ENCODE data around the gene PACS1. TPM values are rescaled to one million over a fixed set of nuclear protein-coding genes. Genes with fewer than 3 reads are reported as not detected.

Gene PACS1
- total RNA-seq, 3 donors from 2014 or later (not counting 1 experiment from before 2014, with no cell fraction given) = 176 to 204 (median 186) TPM

DNA sequence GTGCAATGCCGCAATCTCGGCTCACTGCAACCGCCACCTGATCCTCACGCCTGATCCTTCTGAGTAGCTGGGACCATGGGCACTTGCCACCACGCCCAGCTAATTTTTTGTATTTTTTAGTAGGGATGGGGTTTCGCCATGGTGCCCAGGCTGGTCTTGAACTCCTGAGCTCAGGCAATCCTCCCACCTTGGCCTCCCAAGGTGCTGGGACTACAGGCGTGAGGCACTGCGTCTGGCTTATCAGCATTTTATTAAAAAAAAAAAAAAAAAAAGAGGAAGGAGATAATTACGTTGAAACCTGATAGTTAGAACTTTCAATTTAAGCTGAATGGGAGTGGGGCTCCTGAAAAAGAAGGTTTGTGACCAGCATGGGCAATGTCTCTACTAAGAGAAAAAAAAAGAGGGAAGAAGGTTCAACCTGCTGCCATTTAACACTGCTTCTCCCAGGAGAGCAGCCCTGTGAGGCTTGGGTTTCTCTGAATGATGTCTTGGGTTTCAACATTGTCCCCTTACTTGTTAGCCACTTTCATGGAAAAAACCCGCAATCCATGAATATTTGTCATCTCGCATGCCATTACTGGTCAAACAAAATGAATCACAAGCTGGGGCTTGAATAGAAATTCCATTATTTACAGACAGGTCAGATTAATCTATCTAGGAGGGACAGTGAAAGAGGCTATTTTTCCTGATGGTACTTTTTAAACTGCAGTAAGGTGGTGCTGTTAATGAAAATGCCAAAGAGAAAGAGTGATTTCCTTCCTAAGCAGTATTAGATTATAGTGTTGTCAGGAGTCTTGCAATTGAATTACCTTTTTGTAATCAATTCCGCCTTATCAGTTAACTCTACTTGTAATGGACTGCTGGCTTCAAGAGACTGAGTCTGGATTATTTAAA, 72.5 kb downstream of the PACS1 start:
- Histone ChIP-seq H3K4me1 (ENCODE audit: control insufficient read depth, insufficient read depth, low read length) (no peaks in the 10 kb centered on the region), H3K36me3 (ENCODE audit: control insufficient read depth, insufficient read depth, low read length) (no peaks in the 10 kb centered on the region), H3K27ac (ENCODE audit: low read length) (no peak overlapping the region), H3K9me3 (ENCODE audit: control insufficient read depth, insufficient read depth, low read length) (no peaks in the 10 kb centered on the region), H3K4me3 (ENCODE audit: low read length) (no peak overlapping the region), H3K27me3 (ENCODE audit: control insufficient read depth, insufficient read depth, low read length) (no peaks in the 10 kb centered on the region)
- TF ChIP-seq, protein P1, sequence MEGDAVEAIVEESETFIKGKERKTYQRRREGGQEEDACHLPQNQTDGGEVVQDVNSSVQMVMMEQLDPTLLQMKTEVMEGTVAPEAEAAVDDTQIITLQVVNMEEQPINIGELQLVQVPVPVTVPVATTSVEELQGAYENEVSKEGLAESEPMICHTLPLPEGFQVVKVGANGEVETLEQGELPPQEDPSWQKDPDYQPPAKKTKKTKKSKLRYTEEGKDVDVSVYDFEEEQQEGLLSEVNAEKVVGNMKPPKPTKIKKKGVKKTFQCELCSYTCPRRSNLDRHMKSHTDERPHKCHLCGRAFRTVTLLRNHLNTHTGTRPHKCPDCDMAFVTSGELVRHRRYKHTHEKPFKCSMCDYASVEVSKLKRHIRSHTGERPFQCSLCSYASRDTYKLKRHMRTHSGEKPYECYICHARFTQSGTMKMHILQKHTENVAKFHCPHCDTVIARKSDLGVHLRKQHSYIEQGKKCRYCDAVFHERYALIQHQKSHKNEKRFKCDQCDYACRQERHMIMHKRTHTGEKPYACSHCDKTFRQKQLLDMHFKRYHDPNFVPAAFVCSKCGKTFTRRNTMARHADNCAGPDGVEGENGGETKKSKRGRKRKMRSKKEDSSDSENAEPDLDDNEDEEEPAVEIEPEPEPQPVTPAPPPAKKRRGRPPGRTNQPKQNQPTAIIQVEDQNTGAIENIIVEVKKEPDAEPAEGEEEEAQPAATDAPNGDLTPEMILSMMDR (IDR thresholded peaks at IDR 0.05) = no peak
- no peaks in the 10 kb centered on the region for H3K27me3 Mint-ChIP-seq (ENCODE audit: low read depth in 2 of 2)
- WGBS (ENCODE audit: insufficient coverage) = 85% methylated on average over 12 of the region's 12 CpGs
- no peaks in the 10 kb centered on the region for H3K9me3 Mint-ChIP-seq
- H3K36me3 Mint-ChIP-seq = peaks cover 6% of the 10 kb centered on the region
- intact Hi-C loops (cut with micrococcal nuclease) = no loop called here
- no peak overlapping the region for H3K27ac Mint-ChIP-seq
- ATAC-seq (no peak), DNase-seq (no peak)
- H3K4me3 Mint-ChIP-seq = no peak overlapping the region
- H3K4me1 Mint-ChIP-seq = peaks cover 29 to 39% of the 10 kb centered on the region in 2 donors

DNA sequence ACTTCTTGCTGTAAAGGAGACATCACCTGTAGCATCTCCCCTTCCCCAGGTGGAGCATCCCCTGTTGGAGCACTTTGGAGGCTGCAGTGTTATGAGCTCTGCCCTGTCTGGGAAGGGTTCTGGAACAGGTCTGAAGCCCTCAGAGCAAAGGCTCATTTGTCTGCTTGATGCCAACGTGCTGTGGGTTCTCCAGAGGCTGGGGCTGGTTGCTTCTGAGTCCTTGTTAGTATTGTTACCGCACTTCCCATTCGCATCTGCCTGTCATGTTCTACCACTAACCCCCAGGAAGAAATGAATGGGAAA, 73.1 kb downstream of the PACS1 start:
- DNase-seq (no peak), ATAC-seq (no peak)
- H3K27ac Mint-ChIP-seq = no peak overlapping the region
- no peaks in the 10 kb centered on the region for H3K9me3 Mint-ChIP-seq
- H3K4me3 Mint-ChIP-seq = no peak overlapping the region
- peaks cover 29 to 39% of the 10 kb centered on the region in 2 donors for H3K4me1 Mint-ChIP-seq
- H3K36me3 Mint-ChIP-seq = peaks cover 6% of the 10 kb centered on the region
- Histone ChIP-seq H3K9me3 (ENCODE audit: control insufficient read depth, insufficient read depth, low read length) (no peaks in the 10 kb centered on the region), H3K27ac (ENCODE audit: low read length) (no peak overlapping the region), H3K27me3 (ENCODE audit: control insufficient read depth, insufficient read depth, low read length) (no peaks in the 10 kb centered on the region), H3K36me3 (ENCODE audit: control insufficient read depth, insufficient read depth, low read length) (no peaks in the 10 kb centered on the region), H3K4me3 (ENCODE audit: low read length) (no peak overlapping the region), H3K4me1 (ENCODE audit: control insufficient read depth, insufficient read depth, low read length) (no peaks in the 10 kb centered on the region)
- WGBS (ENCODE audit: insufficient coverage) = 87% methylated on average over 3 of the region's 3 CpGs
- TF ChIP-seq, protein P1 (IDR thresholded peaks at IDR 0.05) = no peak
- intact Hi-C loops (cut with micrococcal nuclease) = no loop called here
- H3K27me3 Mint-ChIP-seq (ENCODE audit: low read depth in 2 of 2) = no peaks in the 10 kb centered on the region

DNA sequence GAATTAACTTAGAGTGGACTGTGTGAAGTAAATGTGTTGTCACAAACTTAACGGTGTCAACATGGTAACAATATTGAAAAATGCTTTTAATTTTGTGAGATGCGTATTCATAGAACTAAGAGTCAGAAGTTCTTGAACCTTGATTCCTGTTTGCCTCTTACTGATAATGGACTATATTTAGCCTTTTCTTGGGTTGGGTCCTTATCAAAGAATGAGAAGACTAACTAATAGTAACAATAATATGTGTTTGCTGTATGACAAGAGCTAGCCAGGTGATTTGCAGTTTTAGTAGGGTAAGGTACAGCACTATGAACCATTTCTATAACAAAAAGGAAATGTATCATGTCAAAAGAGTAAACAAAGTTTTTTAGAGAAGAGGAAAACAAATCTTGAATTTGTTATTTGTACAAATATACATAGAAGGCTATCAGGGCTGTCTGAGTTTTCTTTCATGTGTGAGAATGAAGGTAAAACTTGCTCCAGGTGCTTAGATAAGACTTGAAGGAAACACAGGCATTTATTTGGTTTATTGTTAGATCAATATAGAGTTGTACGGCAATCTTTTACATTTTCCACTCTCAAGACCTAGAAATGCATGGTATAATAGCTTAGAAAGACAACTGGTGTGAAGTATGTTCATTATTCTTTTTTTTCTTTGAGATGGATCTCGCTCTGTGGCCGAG, 74.1 kb downstream of the PACS1 start:
- H3K27me3 ChIP-seq (ENCODE audit: control insufficient read depth, insufficient read depth, low read length) = no peaks in the 10 kb centered on the region
- H3K4me3 ChIP-seq (ENCODE audit: low read length) = no peak overlapping the region
- H3K4me3 Mint-ChIP-seq = no peak overlapping the region
- no peaks in the 10 kb centered on the region for H3K27me3 Mint-ChIP-seq (ENCODE audit: low read depth in 2 of 2)
- TF ChIP-seq, protein P1 (IDR thresholded peaks at IDR 0.05) = no peak
- peaks cover 6% of the 10 kb centered on the region for H3K36me3 Mint-ChIP-seq
- H3K4me1 Mint-ChIP-seq = peaks cover 29 to 39% of the 10 kb centered on the region in 2 donors
- intact Hi-C loops (cut with micrococcal nuclease) = no loop called here
- no peaks in the 10 kb centered on the region for H3K9me3 Mint-ChIP-seq
- H3K9me3 ChIP-seq (ENCODE audit: control insufficient read depth, insufficient read depth, low read length) = no peaks in the 10 kb centered on the region
- no peaks in the 10 kb centered on the region for H3K4me1 ChIP-seq (ENCODE audit: control insufficient read depth, insufficient read depth, low read length)
- ATAC-seq (no peak), DNase-seq (no peak)
- WGBS (ENCODE audit: insufficient coverage) = 94% methylated on average over 4 of the region's 5 CpGs
- no peak overlapping the region for H3K27ac ChIP-seq (ENCODE audit: low read length)
- H3K27ac Mint-ChIP-seq = no peak overlapping the region
- H3K36me3 ChIP-seq (ENCODE audit: control insufficient read depth, insufficient read depth, low read length) = no peaks in the 10 kb centered on the region
